Peyer's patch (tissue), 4 donors: ENCODE data around the gene GALR2. TPM values are rescaled to one million over a fixed set of nuclear protein-coding genes. Genes with fewer than 3 reads are reported as not detected.

ENCODE experiments used
- DNase-seq, 3 donors: peaks; one replicate each; pipeline ENCODE4 v3.0.0-alpha.2; 2017 to 2019
- H3K27ac ChIP-seq, 4 donors: fragments of 200-600 bp; sonication (generic); one replicate each; pipeline ENCODE4 v1.5.1; 2016 to 2019
- H3K27me3 ChIP-seq, 2 donors: fragments of 200-600 bp; sonication (generic); one replicate each; pipeline ENCODE4 v1.5.1; 2019
- H3K36me3 ChIP-seq, 3 donors: fragments of 200-600 bp; sonication (generic); one replicate each; pipeline ENCODE4 v1.5.1; 2016 to 2019
- H3K4me1 ChIP-seq, 4 donors: fragments of 200-600 bp; sonication (generic); one replicate each; pipeline ENCODE4 v1.5.1; 2016 to 2019
- H3K4me3 ChIP-seq, 4 donors: fragments of 200-600 bp; sonication (generic); 1 replicate in 3 of 4; 2 replicates in 1 of 4; pipeline ENCODE4 v1.5.1; 2016 to 2019; ENCODE audit warnings: mild to moderate bottlenecking in 1 of 4
- H3K9me3 ChIP-seq, 4 donors: fragments of 200-600 bp; sonication (generic); one replicate each; pipeline ENCODE4 v1.5.1; 2016 to 2019; ENCODE audit warnings: mild to moderate bottlenecking in 1 of 4
- CTCF ChIP-seq, 6 experiments: fragments of 450-650 bp in 4 of 6; fragments of 200-600 bp in 2 of 6; sonication (generic) in 1 of 6; IDR thresholded peaks; one replicate each; pipeline ENCODE4 v1.5.1; 2017 to 2019; ENCODE audit warnings: antibody characterized with exemption in 6 of 6, mild to moderate bottlenecking in 3 of 6, moderate library complexity in 1 of 6
- POLR2A ChIP-seq, 2 donors: fragments of 450-650 bp; IDR thresholded peaks; one replicate each; pipeline ENCODE4 v1.5.1; 2017; ENCODE audit warnings: antibody characterized with exemption in 2 of 2, mild to moderate bottlenecking in 2 of 2, moderate library complexity in 2 of 2
- total RNA-seq, 4 donors: library from RNA; depleted of rRNA; stranded (reverse); fragments of >200 nt; gene quantifications; one replicate each; pipeline ENCODE4 v1.1.0, GENCODE V29; 2016

The GALR2 gene
- total RNA-seq, 4 donors from 2014 or later, result 0.95 TPM; not detected in 3

GRCh38 chr17:76091526-76092286, 17.1 kb downstream of the GALR2 start:
- no peaks in the 10 kb centered on the region for H3K4me1 ChIP-seq
- H3K9me3 ChIP-seq, result no peaks in the 10 kb centered on the region
- no peak overlapping the region for H3K27ac ChIP-seq
- no peaks in the 10 kb centered on the region for H3K27me3 ChIP-seq
- H3K4me3 ChIP-seq, result no peak overlapping the region
- H3K36me3 ChIP-seq, result peaks cover 0 to 96% (median 0%) of the 10 kb centered on the region in 3 donors
- TF ChIP-seq CTCF (IDR thresholded peaks at IDR 0.05) (no peak), POLR2A (IDR thresholded peaks at IDR 0.05) (no peak)
- DNase-seq, result no peak

GRCh38 chr17:76092526-76093413, 18.2 kb downstream of the GALR2 start:
- TF ChIP-seq CTCF (IDR thresholded peaks at IDR 0.05) (no peak), POLR2A (IDR thresholded peaks at IDR 0.05) (no peak)
- Histone ChIP-seq H3K9me3 (no peaks in the 10 kb centered on the region), H3K36me3 (peaks cover 0 to 97% (median 0%) of the 10 kb centered on the region in 3 donors), H3K4me3 (no peak overlapping the region), H3K27ac (no peak overlapping the region), H3K27me3 (no peaks in the 10 kb centered on the region), H3K4me1 (no peaks in the 10 kb centered on the region)
- no peak for DNase-seq

- Histone ChIP-seq H3K36me3 (peaks cover 0 to 94% (median 0%) of the 10 kb centered on the region in 3 donors), H3K4me3 (no peak overlapping the region), H3K4me1 (no peaks in the 10 kb centered on the region), H3K27ac (no peak overlapping the region), H3K9me3 (no peaks in the 10 kb centered on the region), H3K27me3 (no peaks in the 10 kb centered on the region)
- TF ChIP-seq CTCF (IDR thresholded peaks at IDR 0.05), result no peak
- no peak for TF ChIP-seq POLR2A (IDR thresholded peaks at IDR 0.05)
- DNase-seq, result no peak
Measured at GRCh38 chr17:76094046-76094445, 19.5 kb downstream of the GALR2 start.

- Histone ChIP-seq H3K4me1 (no peaks in the 10 kb centered on the region), H3K4me3 (no peak overlapping the region), H3K27ac (no peak overlapping the region), H3K36me3 (peaks cover 0 to 93% (median 0%) of the 10 kb centered on the region in 3 donors), H3K27me3 (no peaks in the 10 kb centered on the region), H3K9me3 (no peaks in the 10 kb centered on the region)
- DNase-seq, result no peak
- TF ChIP-seq POLR2A (IDR thresholded peaks at IDR 0.05), result no peak
Measured at GRCh38 chr17:76095943-76096342, 21.4 kb downstream of the GALR2 start.

- H3K36me3 ChIP-seq, result peaks cover 0 to 92% (median 0%) of the 10 kb centered on the region in 3 donors
- no peak for TF ChIP-seq CTCF (IDR thresholded peaks at IDR 0.05)
- TF ChIP-seq POLR2A (IDR thresholded peaks at IDR 0.05), result no peak
- no peak for DNase-seq
- peaks cover 0 to 11% (median 0%) of the 10 kb centered on the region in 4 donors for H3K4me1 ChIP-seq
- H3K27ac ChIP-seq, result no peak overlapping the region
- H3K27me3 ChIP-seq, result no peaks in the 10 kb centered on the region
- H3K4me3 ChIP-seq, result no peak overlapping the region
- H3K9me3 ChIP-seq, result no peaks in the 10 kb centered on the region
Measured at GRCh38 chr17:76097716-76098295, 23.2 kb downstream of the GALR2 start.
